GM19467 (cell line): Measurements from ENCODE around the gene EMILIN1.

Experiments
- ATAC-seq: cut with Tn5 transposase; IDR thresholded peaks from one replicate; pipeline ENCODE4 v1.9.1; 2021; ENCODE audit warnings: mild to moderate bottlenecking, moderate library complexity; ENCODE audit not compliant: unreplicated experiment

EMILIN1 gene

GRCh38 chr2:27078267-27079194 is at the start of gene EMILIN1:
Gene EMILIN1, plus strand, starts transcription at chr2:27078615. Its CDS starts 451 bp downstream, at chr2:27079066.
- no peak for ATAC-seq

- no peak for ATAC-seq
Measured at GRCh38 chr2:27029051-27029450, 49.4 kb upstream of the EMILIN1 start.

DNA sequence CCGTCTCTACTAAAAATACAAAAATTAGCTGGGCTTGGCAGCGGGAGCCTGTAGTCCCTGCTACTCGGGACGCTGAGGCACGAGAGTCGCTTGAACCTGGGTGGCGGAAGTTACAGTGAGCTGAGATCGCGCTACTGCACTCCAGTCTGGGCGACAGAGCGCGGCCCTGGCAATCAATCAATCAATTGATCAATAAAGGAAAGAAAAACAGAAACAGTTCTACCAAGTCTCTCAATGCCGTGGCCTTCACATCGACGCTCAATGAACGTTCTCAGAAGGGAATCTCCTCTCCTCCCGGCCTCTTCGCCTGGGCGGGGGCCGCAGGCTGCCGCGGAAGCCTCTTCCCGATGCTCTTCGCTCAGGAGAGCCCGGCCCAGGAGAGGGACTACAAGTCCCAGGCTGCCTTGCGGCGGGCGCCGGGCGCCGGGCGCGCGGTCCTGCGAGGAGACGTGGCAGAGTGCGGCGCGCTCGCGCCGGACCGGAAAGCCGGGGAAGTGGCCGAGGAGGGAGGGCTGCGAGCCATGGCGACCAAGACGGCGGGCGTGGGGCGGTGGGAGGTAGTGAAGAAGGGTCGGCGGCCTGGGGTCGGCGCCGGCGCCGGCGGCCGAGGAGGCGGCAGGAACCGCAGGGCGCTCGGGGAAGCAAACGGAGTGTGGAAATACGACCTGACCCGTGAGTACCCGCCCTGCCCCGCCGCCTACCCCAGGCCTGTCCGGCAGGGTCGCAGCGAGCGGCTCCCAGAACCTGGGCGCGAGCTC is 45.7 kb upstream of the EMILIN1 start, which contains the start of gene TMEM214:
Gene TMEM214, plus strand, starts transcription at position 471 of the 758 bp plus-strand sequence. Its CDS starts 51 bp downstream, at position 522.
- peak; percentile 90 for ATAC-seq

DNA sequence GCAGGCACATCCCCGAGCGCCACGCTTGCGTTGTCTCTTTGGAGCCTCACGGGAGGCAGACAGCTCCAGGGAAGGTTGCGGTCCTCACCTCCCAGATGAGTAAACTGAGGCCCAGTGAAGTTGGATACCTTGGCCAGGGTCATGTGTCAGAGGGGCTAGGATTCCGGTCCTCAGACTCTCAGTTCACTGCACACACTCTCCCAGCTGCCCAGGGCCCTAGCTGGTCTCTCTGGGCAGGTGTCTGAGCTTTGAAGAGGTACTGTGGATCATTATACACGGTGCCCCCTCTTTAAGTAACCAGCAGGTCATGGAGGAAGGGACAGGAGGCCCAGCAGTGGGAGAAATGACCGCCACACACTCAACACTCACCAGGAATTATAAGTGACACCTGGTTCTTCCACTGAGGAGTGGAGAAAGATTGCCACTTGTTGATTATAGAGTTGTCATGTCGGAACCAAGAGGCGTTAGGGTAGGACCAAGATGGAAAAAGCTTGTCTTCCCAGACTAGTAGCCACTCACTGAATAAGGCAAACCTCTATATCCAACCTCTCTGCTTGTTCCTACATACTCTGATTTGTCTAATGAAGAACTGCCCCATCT is 45.1 kb upstream of the EMILIN1 start:
- no peak for ATAC-seq

GRCh38 chr2:27038012-27038411 is 40.4 kb upstream of the EMILIN1 start:
- no peak for ATAC-seq

GRCh38 chr2:27038631-27039339 is 39.6 kb upstream of the EMILIN1 start:
- ATAC-seq = no peak

- no peak for ATAC-seq
Measured at GRCh38 chr2:27039426-27039825, 39.0 kb upstream of the EMILIN1 start.

DNA sequence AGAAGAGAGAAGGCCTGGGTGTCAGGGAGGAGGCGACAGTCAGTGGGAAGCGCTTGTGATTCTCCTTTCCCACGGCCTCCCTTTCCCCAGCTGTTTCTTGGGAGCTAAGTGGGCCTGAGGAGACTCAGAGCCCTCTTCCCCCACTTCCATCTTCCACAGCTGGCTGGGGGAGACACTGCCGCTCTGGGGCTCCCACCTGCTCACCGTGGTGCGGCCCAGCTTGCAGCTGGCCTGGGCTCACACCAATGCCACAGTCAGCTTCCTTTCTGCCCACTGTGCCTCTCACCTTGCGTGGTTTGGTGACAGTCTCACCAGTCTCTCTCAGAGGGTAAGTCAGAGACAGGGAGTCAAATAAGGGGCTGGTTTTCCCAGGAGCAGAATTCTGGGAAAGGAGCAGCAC is 38.5 kb upstream of the EMILIN1 start:
- no peak for ATAC-seq

GRCh38 chr2:27040282-27040681 is 38.1 kb upstream of the EMILIN1 start:
- no peak for ATAC-seq

DNA sequence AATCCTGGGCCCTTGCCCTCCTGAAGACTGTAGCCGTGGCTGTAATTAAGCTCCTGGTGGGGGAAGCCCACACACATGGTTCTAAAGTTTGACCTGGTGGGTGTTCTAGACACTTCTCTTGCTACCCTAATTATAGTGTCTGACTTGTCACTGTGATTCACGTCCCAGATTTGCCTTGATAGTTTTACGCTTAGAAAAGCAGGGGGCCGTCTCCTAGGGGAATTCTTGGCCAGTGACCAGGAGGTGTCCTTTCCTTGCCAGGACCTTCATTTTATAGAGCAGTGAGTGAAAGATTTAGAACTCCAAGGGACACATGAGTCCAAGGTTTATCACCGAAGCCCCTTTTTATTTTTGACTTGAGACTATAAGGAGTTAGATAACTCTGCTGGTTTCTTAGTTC is 36.7 kb upstream of the EMILIN1 start:
- no peak for ATAC-seq

GRCh38 chr2:27042159-27042661 is 36.2 kb upstream of the EMILIN1 start:
- no peak for ATAC-seq

DNA sequence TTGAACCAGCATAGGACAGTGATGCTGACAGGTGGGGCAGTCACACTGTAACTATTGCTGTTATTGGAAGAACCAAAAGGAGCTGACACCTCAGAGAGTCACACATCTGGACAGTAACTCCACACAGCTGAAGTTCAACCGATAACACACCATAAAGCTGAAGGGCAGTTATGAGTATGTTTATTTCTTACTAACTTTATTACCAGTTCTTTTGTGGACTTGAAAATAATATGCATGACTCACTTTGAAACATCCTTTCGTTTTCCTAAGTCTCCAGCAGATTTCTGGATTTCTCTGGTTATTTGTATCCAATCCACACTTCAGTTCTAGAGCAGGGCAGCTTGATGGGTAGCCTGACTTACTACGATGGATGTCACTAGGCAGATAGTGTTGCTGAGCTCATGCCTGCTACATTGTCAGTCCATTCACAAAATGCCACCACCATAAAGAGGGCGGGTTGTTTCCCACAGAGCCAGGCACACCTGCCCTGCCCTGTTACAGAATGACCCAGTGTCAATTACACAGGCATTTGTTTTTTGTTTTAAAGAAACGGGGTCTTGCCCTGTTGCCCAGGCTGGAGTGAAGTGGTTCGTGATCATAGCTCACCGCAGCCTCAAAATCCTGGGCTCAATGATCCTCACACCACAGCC is 35.3 kb upstream of the EMILIN1 start:
- ATAC-seq = no peak

GRCh38 chr2:27049422-27050280 is 28.8 kb upstream of the EMILIN1 start:
- ATAC-seq = peak; percentile 22

DNA sequence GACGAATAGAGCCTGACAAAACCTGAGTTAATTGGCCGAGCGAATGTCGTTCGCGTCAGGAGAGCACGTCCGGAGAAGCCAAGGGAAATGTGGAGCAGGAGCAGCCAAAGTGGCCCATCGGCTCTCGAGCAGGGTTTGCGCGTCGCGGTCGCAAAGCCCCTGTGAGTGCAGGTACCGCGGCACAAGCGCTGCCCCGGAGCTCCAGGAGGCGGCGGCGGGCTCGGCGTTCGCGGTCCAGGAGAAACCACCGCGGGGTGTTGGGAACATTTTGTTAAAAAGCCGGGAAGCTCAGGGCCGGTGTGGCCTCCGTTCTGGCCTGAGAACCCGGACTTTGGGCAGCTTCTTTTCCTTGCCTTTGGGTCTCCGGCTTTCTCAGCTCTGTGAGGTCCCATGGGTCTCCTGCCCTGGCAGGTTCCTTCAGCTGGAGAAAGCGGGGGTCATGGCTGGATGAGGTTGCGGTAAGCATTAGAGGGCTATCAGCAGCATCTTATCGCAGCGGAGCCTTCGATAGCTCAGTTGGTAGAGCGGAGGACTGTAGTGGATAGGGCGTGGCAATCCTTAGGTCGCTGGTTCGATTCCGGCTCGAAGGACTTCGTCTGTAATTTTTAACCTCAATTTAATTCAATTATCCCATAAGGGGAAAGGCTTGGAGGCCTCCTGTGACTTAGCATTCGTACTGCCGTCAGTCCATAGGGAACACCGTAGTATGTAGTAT is 28.0 kb upstream of the EMILIN1 start:
- peak; percentile 41 for ATAC-seq

GRCh38 chr2:27050996-27051901 is 27.2 kb upstream of the EMILIN1 start, which contains the start of gene AGBL5:
Gene AGBL5, plus strand, starts transcription at chr2:27051668. Its CDS starts 1,291 bp downstream, at chr2:27052959.
- peak; percentile 62 for ATAC-seq

GRCh38 chr2:27051902-27052645 is 26.3 kb upstream of the EMILIN1 start:
- no peak for ATAC-seq

GRCh38 chr2:27053321-27053720 is 25.1 kb upstream of the EMILIN1 start:
- ATAC-seq = no peak
